ENCODE measurements around the gene MACROD2.

DNA sequence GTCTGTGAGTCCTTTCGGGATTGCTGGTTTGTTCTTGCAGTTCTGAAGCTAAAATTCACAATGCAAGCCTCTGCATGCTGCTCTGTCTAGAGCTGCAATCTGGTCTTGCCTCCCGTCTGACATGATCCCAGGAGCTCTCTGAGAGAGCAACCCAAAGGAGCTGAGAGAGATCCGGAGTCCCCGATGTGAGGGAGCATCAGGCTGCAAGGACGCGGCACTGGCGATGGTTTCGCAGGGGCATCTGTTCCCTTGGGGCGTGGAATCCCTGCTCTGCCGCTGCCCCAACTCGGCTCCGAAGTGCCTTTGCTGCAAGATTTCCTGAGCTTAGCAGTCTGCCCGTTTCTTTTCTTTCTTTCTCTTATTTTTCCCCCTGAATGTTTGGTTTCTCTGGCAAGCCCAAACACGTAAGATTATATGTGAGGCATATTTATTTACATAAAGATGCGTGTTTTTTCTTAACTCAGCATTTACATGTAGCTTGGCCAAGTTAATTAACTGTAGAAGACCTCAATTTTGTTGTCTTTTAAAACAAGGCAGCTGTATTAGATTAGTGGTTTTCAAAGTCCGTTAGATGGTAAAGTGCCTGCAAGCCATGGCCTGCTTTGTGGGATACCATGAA lies 1704.9 kb downstream of the MACROD2 start:
- TF ChIP-seq, protein P1, sequence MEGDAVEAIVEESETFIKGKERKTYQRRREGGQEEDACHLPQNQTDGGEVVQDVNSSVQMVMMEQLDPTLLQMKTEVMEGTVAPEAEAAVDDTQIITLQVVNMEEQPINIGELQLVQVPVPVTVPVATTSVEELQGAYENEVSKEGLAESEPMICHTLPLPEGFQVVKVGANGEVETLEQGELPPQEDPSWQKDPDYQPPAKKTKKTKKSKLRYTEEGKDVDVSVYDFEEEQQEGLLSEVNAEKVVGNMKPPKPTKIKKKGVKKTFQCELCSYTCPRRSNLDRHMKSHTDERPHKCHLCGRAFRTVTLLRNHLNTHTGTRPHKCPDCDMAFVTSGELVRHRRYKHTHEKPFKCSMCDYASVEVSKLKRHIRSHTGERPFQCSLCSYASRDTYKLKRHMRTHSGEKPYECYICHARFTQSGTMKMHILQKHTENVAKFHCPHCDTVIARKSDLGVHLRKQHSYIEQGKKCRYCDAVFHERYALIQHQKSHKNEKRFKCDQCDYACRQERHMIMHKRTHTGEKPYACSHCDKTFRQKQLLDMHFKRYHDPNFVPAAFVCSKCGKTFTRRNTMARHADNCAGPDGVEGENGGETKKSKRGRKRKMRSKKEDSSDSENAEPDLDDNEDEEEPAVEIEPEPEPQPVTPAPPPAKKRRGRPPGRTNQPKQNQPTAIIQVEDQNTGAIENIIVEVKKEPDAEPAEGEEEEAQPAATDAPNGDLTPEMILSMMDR (IDR thresholded peaks at IDR 0.05) = no peak
- TF ChIP-seq POLR2A (IDR thresholded peaks at IDR 0.05) = no peak
